DOHH2 (cell line): ENCODE results near the gene KCNMA1.

Experiments used
- H3F3A ChIP-seq: fragments of 200-600 bp; sonication (generic), shearing (Covaris generic); 2 replicates; pipeline ENCODE4 v1.6.0; 2016; ENCODE audit warnings: antibody characterized with exemption, mild to moderate bottlenecking; ENCODE audit not compliant: control insufficient read depth, insufficient read depth
- H3K27ac ChIP-seq: fragments of 200-600 bp; sonication (generic); 2 replicates; pipeline ENCODE4 v1.5.1; 2014; ENCODE audit warnings: low read depth, mild to moderate bottlenecking, low read length, moderate library complexity
- H3K27me3 ChIP-seq: fragments of 200-600 bp; sonication (generic); 2 replicates; pipeline ENCODE4 v1.6.1; 2014; ENCODE audit warnings: mild to moderate bottlenecking, low read length, mixed read lengths; ENCODE audit not compliant: control insufficient read depth
- H3K36me3 ChIP-seq: fragments of 200-600 bp; sonication (generic); 2 replicates; pipeline ENCODE4 v1.6.1; 2014; ENCODE audit warnings: mild to moderate bottlenecking, low read length, moderate library complexity, mixed read lengths; ENCODE audit not compliant: control insufficient read depth
- H3K4me1 ChIP-seq: fragments of 200-600 bp; sonication (generic); 2 replicates; pipeline ENCODE4 v1.6.1; 2014; ENCODE audit warnings: mild to moderate bottlenecking, low read length, mixed read lengths; ENCODE audit not compliant: control insufficient read depth
- H3K4me2 ChIP-seq: fragments of 200-600 bp; sonication (generic); 2 replicates; pipeline ENCODE4 v1.6.0; 2014; ENCODE audit warnings: mild to moderate bottlenecking, low read length, moderate library complexity
- H3K4me3 ChIP-seq: fragments of 200-600 bp; sonication (generic); 2 replicates; pipeline ENCODE4 v1.5.1; 2014; ENCODE audit warnings: mild to moderate bottlenecking, low read length, mixed read lengths
- H3K79me2 ChIP-seq: fragments of 200-600 bp; sonication (generic); 2 replicates; pipeline ENCODE4 v1.6.1; 2014; ENCODE audit warnings: mild to moderate bottlenecking, low read length, mixed read lengths; ENCODE audit not compliant: control insufficient read depth
- H3K9me2 ChIP-seq: fragments of 200-600 bp; sonication (generic); replicated peaks from 2 replicates; pipeline ENCODE4 v1.6.1; 2014; ENCODE audit warnings: mild to moderate bottlenecking, low read length, mixed read lengths; ENCODE audit not compliant: control insufficient read depth
- H3K9me3 ChIP-seq: fragments of 200-600 bp; sonication (generic); 2 replicates; pipeline ENCODE4 v1.6.1; 2014; ENCODE audit warnings: antibody characterized with exemption, low read length, mixed read lengths; ENCODE audit not compliant: control insufficient read depth, insufficient read depth
- H4K20me1 ChIP-seq: fragments of 200-600 bp; sonication (generic); 2 replicates; pipeline ENCODE4 v1.6.0; 2014; ENCODE audit warnings: low read depth, mild to moderate bottlenecking, antibody characterized with exemption, low read length, moderate library complexity; ENCODE audit not compliant: control insufficient read depth, insufficient read depth
- CTCF ChIP-seq: fragments of 200-600 bp; sonication (generic); IDR thresholded peaks from one replicate; pipeline ENCODE4 v1.5.1; 2014; ENCODE audit warnings: antibody characterized with exemption, mild to moderate bottlenecking, low read depth, low read length; ENCODE audit not compliant: poor library complexity, severe bottlenecking
- EZH2phosphoT487 ChIP-seq: fragments of 200-600 bp; sonication (generic); IDR thresholded peaks from 2 replicates; pipeline ENCODE4 v1.6.1; 2017; ENCODE audit warnings: borderline replicate concordance, mild to moderate bottlenecking, antibody characterized with exemption, low read length, moderate library complexity, mixed read lengths

KCNMA1 gene

GRCh38 chr10:77074104-77074624 is 563.4 kb downstream of the KCNMA1 start:
- Histone ChIP-seq H4K20me1 (no peaks in the 10 kb centered on the region), H3K27me3 (no peaks in the 10 kb centered on the region), H3K4me1 (no peaks in the 10 kb centered on the region), H3K4me2 (no peak overlapping the region), H3K79me2 (no peaks in the 10 kb centered on the region), H3K4me3 (no peak overlapping the region), H3K9me2 (no peaks in the 10 kb centered on the region), H3F3A (no peaks in the 10 kb centered on the region), H3K27ac (no peak overlapping the region), H3K9me3 (no peaks in the 10 kb centered on the region), H3K36me3 (no peaks in the 10 kb centered on the region)
- no peak for TF ChIP-seq CTCF
- no peak for TF ChIP-seq EZH2phosphoT487

GRCh38 chr10:77073663-77073960 is 564.0 kb downstream of the KCNMA1 start:
- H3K27ac ChIP-seq: no peak overlapping the region
- H3K4me2 ChIP-seq: no peak overlapping the region
- no peaks in the 10 kb centered on the region for H3K79me2 ChIP-seq
- H3K27me3 ChIP-seq: no peaks in the 10 kb centered on the region
- no peaks in the 10 kb centered on the region for H4K20me1 ChIP-seq
- no peaks in the 10 kb centered on the region for H3K9me2 ChIP-seq
- H3K9me3 ChIP-seq: no peaks in the 10 kb centered on the region
- no peaks in the 10 kb centered on the region for H3F3A ChIP-seq
- no peaks in the 10 kb centered on the region for H3K4me1 ChIP-seq
- TF ChIP-seq CTCF: no peak
- TF ChIP-seq EZH2phosphoT487: no peak
- no peaks in the 10 kb centered on the region for H3K36me3 ChIP-seq
- H3K4me3 ChIP-seq: no peak overlapping the region

GRCh38 chr10:77072836-77073662 is 564.6 kb downstream of the KCNMA1 start:
- Histone ChIP-seq H3K4me1 (no peaks in the 10 kb centered on the region), H3K9me3 (no peaks in the 10 kb centered on the region), H4K20me1 (no peaks in the 10 kb centered on the region), H3F3A (no peaks in the 10 kb centered on the region), H3K4me2 (no peak overlapping the region), H3K27me3 (no peaks in the 10 kb centered on the region), H3K4me3 (no peak overlapping the region), H3K36me3 (no peaks in the 10 kb centered on the region), H3K79me2 (no peaks in the 10 kb centered on the region), H3K9me2 (no peaks in the 10 kb centered on the region), H3K27ac (no peak overlapping the region)
- no peak for TF ChIP-seq CTCF
- TF ChIP-seq EZH2phosphoT487: no peak
